Spleen (tissue), 11 donors: Measurements from ENCODE around the gene XBP1. TPM values are rescaled to one million over a fixed set of nuclear protein-coding genes. Genes with fewer than 3 reads are reported as not detected.

Experiments used
- DNase-seq: peaks from one replicate; pipeline ENCODE4 v3.0.0-alpha.2; 2020
- H3K27ac ChIP-seq, 8 donors: fragments of 200-600 bp; sonication (generic) in 7 of 8; 1 replicate in 4 of 8; 2 replicates in 4 of 8; pipeline versions ENCODE4 v1.5.0 to v1.8.0; 2016 to 2021; ENCODE audit warnings: inconsistent platforms in 4 of 8, mild to moderate bottlenecking in 4 of 8, moderate library complexity in 1 of 8
- H3K27me3 ChIP-seq, 7 donors: fragments of 200-600 bp; sonication (generic) in 6 of 7; replicated peaks in 1 of 7; 1 replicate in 4 of 7; 2 replicates in 3 of 7; pipeline versions ENCODE4 v1.5.0 to v1.8.0; 2016 to 2021; ENCODE audit warnings: inconsistent platforms in 3 of 7, mild to moderate bottlenecking in 1 of 7
- H3K36me3 ChIP-seq, 6 donors: fragments of 200-600 bp; sonication (generic) in 5 of 6; 1 replicate in 4 of 6; 2 replicates in 2 of 6; pipeline versions ENCODE4 v1.5.0 to v1.8.0; 2016 to 2021; ENCODE audit warnings: inconsistent platforms in 2 of 6
- H3K4me1 ChIP-seq, 6 donors: fragments of 200-600 bp; sonication (generic) in 5 of 6; 1 replicate in 3 of 6; 2 replicates in 3 of 6; pipeline versions ENCODE4 v1.5.0 to v1.8.0; 2016 to 2021; ENCODE audit warnings: inconsistent platforms in 3 of 6
- H3K4me3 ChIP-seq, 8 donors: fragments of 200-600 bp; sonication (generic) in 7 of 8; 1 replicate in 4 of 8; 2 replicates in 4 of 8; pipeline versions ENCODE4 v1.5.0 to v1.8.0; 2016 to 2021; ENCODE audit warnings: inconsistent platforms in 4 of 8, mild to moderate bottlenecking in 4 of 8, moderate library complexity in 2 of 8
- H3K9me3 ChIP-seq, 8 donors: fragments of 200-600 bp; sonication (generic) in 7 of 8; 1 replicate in 4 of 8; 2 replicates in 4 of 8; pipeline versions ENCODE4 v1.5.0 to v1.8.0; 2016 to 2021; ENCODE audit warnings: inconsistent platforms in 4 of 8
- POLR2A ChIP-seq, 3 donors: fragments of 450-650 bp; IDR thresholded peaks; one replicate each; pipeline ENCODE4 v1.5.1; 2017; ENCODE audit warnings: antibody characterized with exemption in 3 of 3, mild to moderate bottlenecking in 1 of 3
- POLR2AphosphoS5 ChIP-seq, 3 donors: sonication (generic); formaldehyde crosslinking; IDR thresholded peaks; one replicate each; pipeline ENCODE4 v1.5.1; 2017; ENCODE audit warnings: antibody characterized with exemption in 3 of 3
- WGBS, 5 donors: extraction: QIAGEN DNeasy Blood & Tissue Kit in 3 of 5; methylation state at CpG; one replicate each; pipeline versions ENCODE4 v1.1.5 to v1.1.7; 2013 to 2018; 5-methylcytosine and 5-hydroxymethylcytosine counted together
- intact Hi-C: fragments of 100-400 bp; cut with DNase I; formaldehyde crosslinking; loops from one replicate; pipeline ENCODE4 v1.15.0; 2023; ENCODE audit warnings: low total_unique reads
- polyA plus RNA-seq, 3 donors: library from polyadenylated mRNA; stranded (reverse); fragments of 200-250 nt; gene quantifications; one replicate each; pipeline ENCODE4 v1.2.1, GENCODE V29; 2013
- total RNA-seq, 7 donors: library from RNA; depleted of rRNA in 3 of 7; stranded (reverse); fragments of >200 nt in 3 of 7; fragmentation: NEBNext Ultra II Directional in 4 of 7; extraction: Animal tissue kit (Norgen Biotek cat#: 25700) in 4 of 7; gene quantifications; one replicate each; pipeline versions ENCODE4 v1.1.0 to v1.2.1, GENCODE V29; 2016 to 2021
- TF ChIP-seq, protein P1 (sequence below), 11 experiments: fragments of 200-600 bp in 7 of 11; fragments of 450-650 bp in 4 of 11; sonication (generic) in 4 of 11; IDR thresholded peaks in 8 of 11; conservative IDR thresholded peaks in 3 of 11; 1 replicate in 7 of 11; 2 replicates in 4 of 11; pipeline versions ENCODE4 v1.4.0 to v1.8.0; 2016 to 2021; ENCODE audit warnings: antibody characterized with exemption in 11 of 11, inconsistent platforms in 4 of 11, mild to moderate bottlenecking in 1 of 11
- donor health status: healthy with polysubstance abuse.
- donor health status: DM: no; HTN: no; CAD: no; lungs with moderate emphysema.
- donor health status: DM: no; HTN: no; CAD: no.
- donor health status: Bipolar disorder and iron deficiency.
- donor health status: healthy.
- donor health status: DM: no; HTN: no; CAD: no.
- donor health status: DM: yes; HTN: yes; CAD: no.

Gene XBP1
- total and polyA plus RNA-seq, 10 donors = 26.8 to 703 (median 219) TPM

DNA sequence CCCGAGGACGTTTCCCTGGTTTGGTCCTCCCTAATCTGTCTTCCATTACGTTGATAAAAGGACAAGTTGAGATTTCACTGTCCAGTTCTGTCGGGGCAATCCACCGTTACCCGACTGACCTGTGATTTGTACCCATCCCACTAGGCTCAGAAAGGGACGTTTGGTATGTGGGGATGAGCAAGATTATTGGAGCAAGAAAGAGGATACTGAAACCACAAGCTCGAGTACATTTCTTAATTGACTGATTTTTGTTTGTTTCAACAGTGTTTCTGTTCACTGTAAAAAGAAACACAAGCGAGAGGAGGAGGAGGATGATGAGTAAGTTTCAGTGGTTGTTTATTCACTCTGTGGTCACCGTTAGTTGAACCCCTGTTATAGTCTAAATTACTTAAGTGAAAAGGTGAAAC, 26.9 kb downstream of the XBP1 start:
- TF ChIP-seq POLR2A (IDR thresholded peaks at IDR 0.05) (no peak), POLR2AphosphoS5 (IDR thresholded peaks at IDR 0.05) (peak in 1 of 3 donors; percentile 1)
- Histone ChIP-seq H3K9me3 (peaks cover 0 to 8% (median 3%) of the 10 kb centered on the region in 8 donors), H3K27me3 (no peaks in the 10 kb centered on the region), H3K27ac (peak overlapping the region; percentile 95 to 100 (median 99)), H3K4me1 (peaks cover 7 to 60% (median 47%) of the 10 kb centered on the region in 6 donors), H3K4me3 (peak overlapping the region; percentile 50 to 93 (median 76)), H3K36me3 (peaks cover 0 to 45% (median 24%) of the 10 kb centered on the region in 6 donors)
- intact Hi-C loops = no loop called here
- 0 to 2% (median 1%) methylated on average over 10 of the region's 10 CpGs for WGBS, 5 donors
- no peak for DNase-seq

DNA sequence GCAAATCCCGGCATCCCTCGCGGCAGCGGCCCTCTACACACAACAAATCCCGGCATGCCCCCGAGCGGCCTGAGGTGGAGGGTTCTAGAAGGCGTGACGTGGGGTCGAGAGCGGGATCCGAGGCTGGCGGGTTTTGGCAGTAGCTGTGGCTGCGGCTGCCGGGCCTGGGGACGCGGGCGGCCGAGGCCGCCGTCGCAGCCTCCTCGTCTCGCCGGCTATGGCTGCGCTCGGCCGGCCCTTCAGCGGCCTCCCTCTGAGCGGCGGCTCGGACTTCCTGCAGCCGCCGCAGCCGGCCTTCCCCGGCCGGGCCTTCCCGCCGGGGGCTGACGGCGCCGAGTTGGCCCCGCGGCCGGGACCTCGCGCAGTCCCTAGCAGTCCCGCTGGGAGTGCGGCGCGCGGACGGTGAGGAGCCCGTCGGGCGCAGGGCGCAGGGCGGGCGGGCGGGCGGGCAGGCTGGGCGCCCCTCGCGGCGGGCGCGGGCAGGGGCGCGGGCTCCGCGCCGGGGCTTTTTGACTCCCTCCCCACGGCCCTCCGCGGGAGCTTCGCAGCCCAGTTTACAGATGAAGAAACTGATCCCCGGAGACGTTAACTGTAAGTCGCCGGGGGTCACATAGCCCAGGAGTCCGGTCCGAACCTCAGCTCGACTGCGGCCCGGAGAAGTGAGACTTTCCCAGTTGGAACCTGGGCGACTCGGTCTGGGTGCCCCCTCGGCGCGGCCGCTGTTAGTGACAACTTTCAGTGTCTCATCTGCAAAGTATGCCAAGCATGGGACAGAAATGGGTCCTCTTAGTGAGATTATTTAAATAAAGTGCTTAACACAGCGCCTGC, 27.5 kb downstream of the XBP1 start, which contains the start of gene CCDC117:
TSS of gene CCDC117 (plus strand) at position 63 of the 828 bp plus-strand sequence. CDS start at position 218, 155 bp downstream.
- Histone ChIP-seq H3K4me3 (peak within 1 kb of the TSS; percentile 50 to 93 (median 76)), H3K27ac (peak within 1 kb of the TSS; percentile 95 to 100 (median 99)), H3K36me3 (peaks cover 0 to 39% (median 19%) of the 10 kb centered on the region in 6 donors), H3K9me3 (peaks cover 0 to 8% (median 3%) of the 10 kb centered on the region in 8 donors), H3K4me1 (peaks cover 7 to 54% (median 43%) of the 10 kb centered on the region in 6 donors), H3K27me3 (no peaks in the 10 kb centered on the region)
- TF ChIP-seq POLR2A (IDR thresholded peaks at IDR 0.05) = peak in 1 of 3 donors; percentile 55
- TF ChIP-seq, protein P1, sequence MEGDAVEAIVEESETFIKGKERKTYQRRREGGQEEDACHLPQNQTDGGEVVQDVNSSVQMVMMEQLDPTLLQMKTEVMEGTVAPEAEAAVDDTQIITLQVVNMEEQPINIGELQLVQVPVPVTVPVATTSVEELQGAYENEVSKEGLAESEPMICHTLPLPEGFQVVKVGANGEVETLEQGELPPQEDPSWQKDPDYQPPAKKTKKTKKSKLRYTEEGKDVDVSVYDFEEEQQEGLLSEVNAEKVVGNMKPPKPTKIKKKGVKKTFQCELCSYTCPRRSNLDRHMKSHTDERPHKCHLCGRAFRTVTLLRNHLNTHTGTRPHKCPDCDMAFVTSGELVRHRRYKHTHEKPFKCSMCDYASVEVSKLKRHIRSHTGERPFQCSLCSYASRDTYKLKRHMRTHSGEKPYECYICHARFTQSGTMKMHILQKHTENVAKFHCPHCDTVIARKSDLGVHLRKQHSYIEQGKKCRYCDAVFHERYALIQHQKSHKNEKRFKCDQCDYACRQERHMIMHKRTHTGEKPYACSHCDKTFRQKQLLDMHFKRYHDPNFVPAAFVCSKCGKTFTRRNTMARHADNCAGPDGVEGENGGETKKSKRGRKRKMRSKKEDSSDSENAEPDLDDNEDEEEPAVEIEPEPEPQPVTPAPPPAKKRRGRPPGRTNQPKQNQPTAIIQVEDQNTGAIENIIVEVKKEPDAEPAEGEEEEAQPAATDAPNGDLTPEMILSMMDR (IDR thresholded peaks at IDR 0.05 in 8 of 11, conservative IDR thresholded peaks at IDR 0.05 in 3 of 11) = peak in 7 of 11 experiments; percentile 15 to 55 (median 39)
- peak; percentile 92 to 96 (median 92) for TF ChIP-seq POLR2AphosphoS5 (IDR thresholded peaks at IDR 0.05)
- peak; percentile 98 for DNase-seq
- intact Hi-C loops = no loop called here
- WGBS, 5 donors = 0 to 1% (median 0%) methylated on average over 14 to 92 of the region's 92 CpGs

DNA sequence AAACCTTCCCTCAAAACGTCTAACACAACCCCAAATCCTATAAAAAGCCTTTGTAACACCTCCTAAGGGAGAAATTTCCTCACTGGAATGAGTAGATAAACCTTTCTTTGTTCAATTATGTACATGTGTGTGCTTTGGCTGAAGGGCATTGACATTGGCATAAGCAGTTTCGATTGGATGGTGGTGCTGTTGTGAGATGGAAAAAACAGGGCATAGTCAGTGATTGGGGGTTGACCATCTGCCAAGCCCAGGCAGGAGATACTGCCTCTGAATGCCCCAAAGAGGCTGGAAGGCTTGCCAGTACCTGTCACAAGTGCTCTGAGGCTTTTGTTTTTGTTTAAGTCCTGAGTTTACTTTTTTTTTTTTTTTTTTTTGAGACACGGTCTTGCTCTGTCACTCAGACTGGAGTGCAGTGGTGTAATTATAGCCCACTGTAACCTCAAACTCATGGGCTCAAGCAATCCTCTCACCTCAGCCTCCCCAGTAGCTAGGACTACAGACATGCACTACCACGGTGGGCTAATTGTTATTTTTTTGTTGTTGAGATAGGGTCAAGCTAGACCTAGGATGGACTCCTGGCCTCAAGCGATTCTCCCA, 29.1 kb downstream of the XBP1 start:
- Histone ChIP-seq H3K27me3 (no peaks in the 10 kb centered on the region), H3K36me3 (peaks cover 0 to 23% (median 8%) of the 10 kb centered on the region in 6 donors), H3K27ac (no peak overlapping the region), H3K9me3 (peaks cover 0 to 8% (median 3%) of the 10 kb centered on the region in 8 donors), H3K4me1 (peaks cover 7 to 38% (median 33%) of the 10 kb centered on the region in 6 donors), H3K4me3 (no peak overlapping the region)
- DNase-seq = no peak
- intact Hi-C loops = no loop called here
- WGBS, 5 donors = 74 to 90% (median 84%) methylated on average over 5 of the region's 5 CpGs
- no peak for TF ChIP-seq POLR2A (IDR thresholded peaks at IDR 0.05)
- TF ChIP-seq, protein P1 (IDR thresholded peaks at IDR 0.05 in 8 of 11, conservative IDR thresholded peaks at IDR 0.05 in 3 of 11) = no peak

DNA sequence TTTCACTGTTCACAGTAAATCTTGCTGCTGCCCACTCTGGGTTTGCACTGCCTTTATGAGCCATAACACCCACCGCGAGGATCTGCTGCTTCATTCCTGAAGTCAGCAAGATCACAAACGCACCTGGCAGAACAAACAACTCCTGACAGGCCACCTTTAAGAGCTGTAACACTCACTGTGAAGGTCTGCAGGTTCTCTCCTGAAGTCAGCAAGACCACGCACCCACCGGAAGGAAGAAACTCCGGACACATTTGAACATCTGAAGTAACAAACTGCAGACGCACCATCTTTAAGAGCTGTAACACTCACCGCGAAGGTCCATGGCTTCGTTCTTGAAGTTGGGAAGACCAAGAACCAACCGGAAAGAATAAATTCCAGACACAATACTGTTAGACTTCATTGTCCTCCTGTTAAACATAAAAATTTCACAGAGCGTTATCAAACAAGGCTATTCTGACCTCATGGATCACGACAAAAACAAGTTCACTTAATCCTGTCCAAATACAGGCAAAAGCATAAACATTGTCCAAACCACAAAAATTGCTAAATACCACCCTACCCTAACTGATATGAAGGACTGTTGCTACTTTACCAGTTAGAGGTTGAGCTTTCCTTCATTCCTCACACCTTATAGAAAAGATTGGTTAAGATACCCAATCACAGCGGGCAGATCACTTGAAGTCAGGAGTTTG, 30.8 kb downstream of the XBP1 start:
- Histone ChIP-seq H3K4me3 (no peak overlapping the region), H3K4me1 (peaks cover 3 to 21% (median 17%) of the 10 kb centered on the region in 6 donors), H3K9me3 (peaks cover 0 to 8% (median 3%) of the 10 kb centered on the region in 8 donors), H3K27ac (no peak overlapping the region), H3K27me3 (no peaks in the 10 kb centered on the region), H3K36me3 (peaks cover 0 to 6% (median under 1%) of the 10 kb centered on the region in 6 donors)
- intact Hi-C loops = no loop called here
- TF ChIP-seq POLR2AphosphoS5 (IDR thresholded peaks at IDR 0.05) (no peak), POLR2A (IDR thresholded peaks at IDR 0.05) (no peak)
- TF ChIP-seq, protein P1 (IDR thresholded peaks at IDR 0.05 in 8 of 11, conservative IDR thresholded peaks at IDR 0.05 in 3 of 11) = no peak
- peak; percentile 39 for DNase-seq
- 88 to 96% (median 92%) methylated on average over 14 of the region's 14 CpGs for WGBS, 5 donors
